Mucosa of descending colon (tissue), 3 donors: Measurements from ENCODE around the gene HERC6. TPM values are rescaled to one million over a fixed set of nuclear protein-coding genes. Genes with fewer than 3 reads are reported as not detected.

Source experiments
- ATAC-seq: fragments of 200-7000 bp; cut with Tn5 transposase; one replicate; pipeline ENCODE4 v1.9.1; 2020; ENCODE audit warnings: mild to moderate bottlenecking, moderate library complexity
- DNase-seq, 3 donors: peaks; one replicate each; pipeline ENCODE4 v3.0.0-alpha.2; 2020
- H3K36me3 ChIP-seq: fragments of 200-600 bp; one replicate; pipeline ENCODE4 v1.8.0; 2021; ENCODE audit warnings: low read depth, mild to moderate bottlenecking
- H3K4me1 ChIP-seq: fragments of 200-600 bp; one replicate; pipeline ENCODE4 v1.8.0; 2021; ENCODE audit warnings: low read depth, mild to moderate bottlenecking
- H3K4me3 ChIP-seq: fragments of 200-600 bp; one replicate; pipeline ENCODE4 v1.8.0; 2021; ENCODE audit warnings: mild to moderate bottlenecking
- H3K9me3 ChIP-seq: fragments of 200-600 bp; one replicate; pipeline ENCODE4 v1.8.0; 2021; ENCODE audit warnings: mild to moderate bottlenecking
- intact Hi-C, 2 donors: fragments of 100-400 bp; cut with DNase I in 1 of 2; cut with micrococcal nuclease in 1 of 2; formaldehyde crosslinking; loops; one replicate each; pipeline versions ENCODE4 v1.11.0 to v1.11.1; 2022; cut with DNase I, micrococcal nuclease
- total RNA-seq, 3 donors: library from RNA; stranded (reverse); fragmentation: NEBNext Ultra II Directional in 2 of 3; extraction: Animal tissue kit (Norgen Biotek cat#: 25700) in 2 of 3; gene quantifications; one replicate each; pipeline versions ENCODE4 v1.2.1 to v1.2.4, GENCODE V29; 2021 to 2023
- TF ChIP-seq, protein P1 (sequence below): fragments of 200-600 bp; IDR thresholded peaks from one replicate; pipeline ENCODE4 v1.8.0; 2022; ENCODE audit warnings: antibody characterized with exemption, mild to moderate bottlenecking
- donor health status: DM: no; HTN: no; CAD: no; lungs with moderate emphysema.
- donor health status: DM: no; HTN: no; CAD: no.
- donor health status: DM: no; HTN: yes; CAD: no.

The HERC6 gene
- total RNA-seq, 3 donors from 2014 or later = 7.5 to 8.8 (median 8.2) TPM

DNA sequence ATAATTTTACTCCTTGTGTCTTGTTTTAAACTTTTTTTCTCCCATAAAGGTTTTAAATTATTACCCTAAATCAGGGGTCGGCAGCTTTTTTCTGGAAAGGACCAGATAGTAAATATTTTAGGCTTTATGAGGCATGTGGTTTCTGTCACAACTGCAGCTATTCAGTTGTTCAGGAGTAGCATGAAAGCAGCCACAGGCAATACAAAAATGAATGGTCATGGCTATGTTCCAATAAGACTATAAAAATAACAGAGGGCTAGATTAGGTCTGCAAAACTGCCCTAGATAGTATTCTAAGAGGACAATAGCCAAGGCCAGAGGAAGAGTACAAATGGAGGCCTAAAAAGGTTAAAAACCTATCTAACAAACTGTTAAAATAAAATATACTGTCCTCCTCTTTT lies 102.9 kb downstream of the HERC6 start:
- TF ChIP-seq, protein P1, sequence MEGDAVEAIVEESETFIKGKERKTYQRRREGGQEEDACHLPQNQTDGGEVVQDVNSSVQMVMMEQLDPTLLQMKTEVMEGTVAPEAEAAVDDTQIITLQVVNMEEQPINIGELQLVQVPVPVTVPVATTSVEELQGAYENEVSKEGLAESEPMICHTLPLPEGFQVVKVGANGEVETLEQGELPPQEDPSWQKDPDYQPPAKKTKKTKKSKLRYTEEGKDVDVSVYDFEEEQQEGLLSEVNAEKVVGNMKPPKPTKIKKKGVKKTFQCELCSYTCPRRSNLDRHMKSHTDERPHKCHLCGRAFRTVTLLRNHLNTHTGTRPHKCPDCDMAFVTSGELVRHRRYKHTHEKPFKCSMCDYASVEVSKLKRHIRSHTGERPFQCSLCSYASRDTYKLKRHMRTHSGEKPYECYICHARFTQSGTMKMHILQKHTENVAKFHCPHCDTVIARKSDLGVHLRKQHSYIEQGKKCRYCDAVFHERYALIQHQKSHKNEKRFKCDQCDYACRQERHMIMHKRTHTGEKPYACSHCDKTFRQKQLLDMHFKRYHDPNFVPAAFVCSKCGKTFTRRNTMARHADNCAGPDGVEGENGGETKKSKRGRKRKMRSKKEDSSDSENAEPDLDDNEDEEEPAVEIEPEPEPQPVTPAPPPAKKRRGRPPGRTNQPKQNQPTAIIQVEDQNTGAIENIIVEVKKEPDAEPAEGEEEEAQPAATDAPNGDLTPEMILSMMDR = no peak
- H3K36me3 ChIP-seq = no peaks in the 10 kb centered on the region
- no peaks in the 10 kb centered on the region for H3K9me3 ChIP-seq
- DNase-seq (no peak), ATAC-seq (no peak)
- H3K4me3 ChIP-seq = no peak overlapping the region
- H3K4me1 ChIP-seq = no peaks in the 10 kb centered on the region
- intact Hi-C loops = no loop called here

DNA sequence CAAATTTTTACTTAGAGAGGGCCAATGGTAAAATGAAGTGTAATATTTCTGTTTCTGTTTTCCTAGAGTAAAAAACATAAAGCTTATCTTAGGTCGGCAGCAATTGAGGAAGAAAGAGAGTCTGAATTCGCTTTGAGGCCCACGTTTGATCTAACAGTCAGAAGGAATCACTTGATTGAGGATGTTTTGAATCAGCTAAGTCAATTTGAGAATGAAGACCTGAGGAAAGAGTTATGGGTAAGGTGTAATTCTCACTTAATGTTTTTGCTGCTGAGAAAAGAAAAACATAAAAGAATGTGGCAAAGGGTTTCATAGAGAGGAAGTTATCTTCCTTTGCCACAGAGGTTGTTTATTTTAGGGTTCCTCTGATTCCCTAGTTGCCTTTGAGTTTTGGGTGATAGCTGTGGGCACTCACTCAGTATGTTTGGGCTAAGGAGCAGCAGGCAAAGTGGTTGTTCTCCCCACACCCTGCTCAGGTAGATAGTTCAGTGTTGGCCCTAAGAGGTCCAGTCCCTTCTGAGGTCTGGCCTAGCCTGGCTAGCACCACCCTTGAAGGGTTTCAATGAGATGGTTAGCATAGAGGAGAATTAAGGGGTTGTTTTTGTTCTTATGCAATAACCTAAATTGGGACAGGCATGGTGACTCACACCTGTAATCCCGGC lies 110.6 kb downstream of the HERC6 start:
- intact Hi-C loops = no loop called here
- H3K36me3 ChIP-seq = no peaks in the 10 kb centered on the region
- no peak for DNase-seq
- no peaks in the 10 kb centered on the region for H3K9me3 ChIP-seq
- ATAC-seq = no peak
- TF ChIP-seq, protein P1 = no peak
- H3K4me3 ChIP-seq = no peak overlapping the region
- H3K4me1 ChIP-seq = no peaks in the 10 kb centered on the region

Other genes with a start within 250 kb of the HERC6 start
- gene ABCG2, start 220.2 kb upstream of the HERC6 start, total RNA-seq = 10 to 100 TPM; 17.7 to 64.4 (median 59.4) TPM
- 10 to 100 TPM in 1 of 3 donors, 1 to 10 TPM in 2; 7.4 to 12.8 (median 9.0) TPM for gene PPM1K, start 94.3 kb upstream of the HERC6 start, total RNA-seq
- gene HERC5, start 78.3 kb downstream of the HERC6 start, total RNA-seq = 1 to 10 TPM; 1.8 to 4.0 (median 1.9) TPM
- 10 to 100 TPM; 41.3 to 62.7 (median 53.2) TPM for gene PYURF, start 144.9 kb downstream of the HERC6 start, total RNA-seq
- gene HERC3, start 213.6 kb downstream of the HERC6 start, total RNA-seq = 10 to 100 TPM; 49.1 to 51.6 (median 50.6) TPM